HL-60 (cell line): Measurements from ENCODE around the gene MDM2.

Experiments used
- DNase-seq, 2 experiments: peaks; one replicate each; pipeline ENCODE4 v3.0.0-alpha.2; 2010 to 2020; ENCODE audit warnings: low read depth in 1 of 2, low spot score in 1 of 2
- H3K27ac ChIP-seq: fragments of 250-450 bp; sonication (Bioruptor Pico); replicated peaks from 2 replicates; pipeline ENCODE4 v1.5.1; 2020; ENCODE audit warnings: mild to moderate bottlenecking, moderate library complexity
- H3K27me3 ChIP-seq: fragments of 250-450 bp; sonication (Bioruptor Pico); 2 replicates; pipeline ENCODE4 v1.5.1; 2021; ENCODE audit warnings: mild to moderate bottlenecking, moderate library complexity; ENCODE audit not compliant: insufficient read depth, poor library complexity, severe bottlenecking
- H3K4me3 ChIP-seq: replicated peaks from 2 replicates; pipeline ENCODE4 v1.5.1; 2011; ENCODE audit warnings: mild to moderate bottlenecking, control low read depth, low read length; ENCODE audit not compliant: insufficient read depth
- GABPA ChIP-seq: IDR thresholded peaks from 2 replicates; pipeline ENCODE4 v1.6.1; 2012; ENCODE audit warnings: low read depth
- POLR2AphosphoS5 ChIP-seq: IDR thresholded peaks from 2 replicates; pipeline ENCODE4 v1.6.1; 2012; ENCODE audit warnings: low read depth
- SPI1 ChIP-seq: IDR thresholded peaks from 2 replicates; pipeline ENCODE4 v1.6.1; 2012; ENCODE audit warnings: low read depth, mild to moderate bottlenecking, borderline replicate concordance
- TF ChIP-seq, protein P1 (sequence below): IDR thresholded peaks from one replicate; pipeline ENCODE4 v1.5.1; 2011; ENCODE audit warnings: low read length, control low read depth, inconsistent platforms; ENCODE audit not compliant: insufficient read depth
- TF ChIP-seq, protein P2 (sequence below): IDR thresholded peaks from 2 replicates; pipeline ENCODE4 v1.6.1; 2012; ENCODE audit warnings: low read depth; ENCODE audit not compliant: insufficient replicate concordance

MDM2 gene

DNA sequence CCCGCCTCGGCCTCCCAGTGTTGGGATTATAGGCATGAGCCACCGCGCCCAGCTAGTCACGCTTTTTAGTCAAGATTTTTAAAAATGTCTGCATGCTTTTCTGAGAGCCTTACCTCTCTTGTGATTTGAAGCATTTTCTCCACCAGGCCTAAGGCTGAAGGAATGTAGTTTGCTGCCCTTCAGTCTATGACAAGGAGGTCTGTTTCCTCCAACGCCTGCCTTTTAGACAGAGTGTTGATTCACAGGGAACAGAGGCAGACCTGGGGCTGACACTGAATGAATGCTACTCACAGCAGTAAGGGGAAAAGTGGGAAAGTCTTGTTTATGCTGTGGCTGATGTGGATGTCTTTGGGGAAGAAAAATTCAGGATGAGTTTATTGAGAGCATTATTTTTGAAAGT is 27.2 kb upstream of the MDM2 start:
- Histone ChIP-seq H3K27ac (no peak overlapping the region), H3K4me3 (no peak overlapping the region), H3K27me3 (no peaks in the 10 kb centered on the region)
- DNase-seq = no peak
- TF ChIP-seq SPI1 (no peak), POLR2AphosphoS5 (no peak), GABPA (no peak)
- TF ChIP-seq, protein P1, sequence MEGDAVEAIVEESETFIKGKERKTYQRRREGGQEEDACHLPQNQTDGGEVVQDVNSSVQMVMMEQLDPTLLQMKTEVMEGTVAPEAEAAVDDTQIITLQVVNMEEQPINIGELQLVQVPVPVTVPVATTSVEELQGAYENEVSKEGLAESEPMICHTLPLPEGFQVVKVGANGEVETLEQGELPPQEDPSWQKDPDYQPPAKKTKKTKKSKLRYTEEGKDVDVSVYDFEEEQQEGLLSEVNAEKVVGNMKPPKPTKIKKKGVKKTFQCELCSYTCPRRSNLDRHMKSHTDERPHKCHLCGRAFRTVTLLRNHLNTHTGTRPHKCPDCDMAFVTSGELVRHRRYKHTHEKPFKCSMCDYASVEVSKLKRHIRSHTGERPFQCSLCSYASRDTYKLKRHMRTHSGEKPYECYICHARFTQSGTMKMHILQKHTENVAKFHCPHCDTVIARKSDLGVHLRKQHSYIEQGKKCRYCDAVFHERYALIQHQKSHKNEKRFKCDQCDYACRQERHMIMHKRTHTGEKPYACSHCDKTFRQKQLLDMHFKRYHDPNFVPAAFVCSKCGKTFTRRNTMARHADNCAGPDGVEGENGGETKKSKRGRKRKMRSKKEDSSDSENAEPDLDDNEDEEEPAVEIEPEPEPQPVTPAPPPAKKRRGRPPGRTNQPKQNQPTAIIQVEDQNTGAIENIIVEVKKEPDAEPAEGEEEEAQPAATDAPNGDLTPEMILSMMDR = no peak
- TF ChIP-seq, protein P2, sequence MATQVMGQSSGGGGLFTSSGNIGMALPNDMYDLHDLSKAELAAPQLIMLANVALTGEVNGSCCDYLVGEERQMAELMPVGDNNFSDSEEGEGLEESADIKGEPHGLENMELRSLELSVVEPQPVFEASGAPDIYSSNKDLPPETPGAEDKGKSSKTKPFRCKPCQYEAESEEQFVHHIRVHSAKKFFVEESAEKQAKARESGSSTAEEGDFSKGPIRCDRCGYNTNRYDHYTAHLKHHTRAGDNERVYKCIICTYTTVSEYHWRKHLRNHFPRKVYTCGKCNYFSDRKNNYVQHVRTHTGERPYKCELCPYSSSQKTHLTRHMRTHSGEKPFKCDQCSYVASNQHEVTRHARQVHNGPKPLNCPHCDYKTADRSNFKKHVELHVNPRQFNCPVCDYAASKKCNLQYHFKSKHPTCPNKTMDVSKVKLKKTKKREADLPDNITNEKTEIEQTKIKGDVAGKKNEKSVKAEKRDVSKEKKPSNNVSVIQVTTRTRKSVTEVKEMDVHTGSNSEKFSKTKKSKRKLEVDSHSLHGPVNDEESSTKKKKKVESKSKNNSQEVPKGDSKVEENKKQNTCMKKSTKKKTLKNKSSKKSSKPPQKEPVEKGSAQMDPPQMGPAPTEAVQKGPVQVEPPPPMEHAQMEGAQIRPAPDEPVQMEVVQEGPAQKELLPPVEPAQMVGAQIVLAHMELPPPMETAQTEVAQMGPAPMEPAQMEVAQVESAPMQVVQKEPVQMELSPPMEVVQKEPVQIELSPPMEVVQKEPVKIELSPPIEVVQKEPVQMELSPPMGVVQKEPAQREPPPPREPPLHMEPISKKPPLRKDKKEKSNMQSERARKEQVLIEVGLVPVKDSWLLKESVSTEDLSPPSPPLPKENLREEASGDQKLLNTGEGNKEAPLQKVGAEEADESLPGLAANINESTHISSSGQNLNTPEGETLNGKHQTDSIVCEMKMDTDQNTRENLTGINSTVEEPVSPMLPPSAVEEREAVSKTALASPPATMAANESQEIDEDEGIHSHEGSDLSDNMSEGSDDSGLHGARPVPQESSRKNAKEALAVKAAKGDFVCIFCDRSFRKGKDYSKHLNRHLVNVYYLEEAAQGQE = no peak

DNA sequence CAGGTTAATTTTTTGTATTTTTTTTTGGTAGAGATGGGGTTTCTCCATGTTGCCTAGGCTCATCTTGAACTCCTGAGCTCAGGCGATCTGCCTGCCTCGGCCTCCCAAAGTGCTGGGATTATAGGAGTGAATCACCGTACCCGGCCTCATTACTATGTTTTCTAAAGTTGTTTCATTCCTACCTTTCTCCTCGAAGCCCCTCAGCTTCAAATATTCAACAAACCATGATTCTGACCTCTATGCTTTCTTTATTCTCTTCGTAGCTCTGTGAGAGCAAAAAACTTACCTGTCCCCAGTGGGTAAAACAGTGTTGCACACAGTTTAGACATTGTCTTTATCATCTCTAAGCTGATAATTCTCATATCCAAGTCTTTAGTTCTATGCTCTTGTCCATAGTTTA is 26.2 kb upstream of the MDM2 start:
- Histone ChIP-seq H3K27me3 (no peaks in the 10 kb centered on the region), H3K4me3 (no peak overlapping the region), H3K27ac (no peak overlapping the region)
- no peak for DNase-seq
- TF ChIP-seq GABPA (no peak), SPI1 (no peak), POLR2AphosphoS5 (no peak)
- TF ChIP-seq, protein P2 = no peak
- TF ChIP-seq, protein P1 = no peak

DNA sequence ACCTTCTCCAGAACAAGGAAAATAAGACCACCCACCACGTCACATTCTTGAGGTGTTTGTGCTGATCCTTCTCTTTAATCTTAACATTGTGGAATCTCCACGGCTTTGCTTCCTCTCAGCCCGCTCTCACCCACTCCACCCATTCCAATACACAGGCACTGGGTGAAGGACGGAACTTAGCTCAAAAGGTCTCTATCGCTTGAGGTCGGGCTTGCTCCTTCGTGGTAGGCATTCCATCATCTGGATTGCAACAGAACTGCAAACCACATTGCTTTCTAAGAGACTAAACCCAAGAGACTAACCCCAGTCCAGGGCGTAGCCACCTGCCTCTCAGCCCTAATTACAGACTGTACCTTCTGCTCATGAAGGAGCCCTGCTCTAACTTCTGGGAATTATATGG is 24.0 kb upstream of the MDM2 start:
- no peaks in the 10 kb centered on the region for H3K27me3 ChIP-seq
- peak; percentile 73 to 94 for DNase-seq
- peak overlapping the region; percentile 29; the same call in 1 of the 2 replicates for H3K27ac ChIP-seq
- TF ChIP-seq GABPA = no peak
- TF ChIP-seq SPI1 = no peak
- 0 out of 2 replicates have a peak, but pooled peaks have one; percentile 48 for TF ChIP-seq POLR2AphosphoS5
- TF ChIP-seq, protein P2 = no peak
- TF ChIP-seq, protein P1 = peak; percentile 4
- no peak overlapping the region for H3K4me3 ChIP-seq
